GM18502 (cell line): Measurements from ENCODE around the gene SDCCAG8.

Experiments
- ATAC-seq: cut with Tn5 transposase; IDR thresholded peaks from one replicate; pipeline ENCODE4 v1.9.1; 2021; ENCODE audit warnings: mild to moderate bottlenecking; ENCODE audit not compliant: unreplicated experiment, poor library complexity

Gene SDCCAG8

GRCh38 chr1:243474136-243474881 is 218.5 kb downstream of the SDCCAG8 start:
- no peak for ATAC-seq

- ATAC-seq: no peak
These were observed 219.1 kb downstream of the SDCCAG8 start for GRCh38 chr1:243474906-243475305.

GRCh38 chr1:243475966-243476365 is 220.1 kb downstream of the SDCCAG8 start:
- no peak for ATAC-seq

- no peak for ATAC-seq
These were observed 222.0 kb downstream of the SDCCAG8 start for GRCh38 chr1:243477731-243478290.

- no peak for ATAC-seq
These were observed 225.3 kb downstream of the SDCCAG8 start for GRCh38 chr1:243481101-243481500.

GRCh38 chr1:243482141-243483022 is 226.5 kb downstream of the SDCCAG8 start:
- no peak for ATAC-seq

- no peak for ATAC-seq
These were observed 227.4 kb downstream of the SDCCAG8 start for GRCh38 chr1:243483071-243483771.

GRCh38 chr1:243483952-243484351 is 228.1 kb downstream of the SDCCAG8 start:
- no peak for ATAC-seq

GRCh38 chr1:243487036-243487648 is 231.3 kb downstream of the SDCCAG8 start:
- ATAC-seq: no peak

- no peak for ATAC-seq
These were observed 231.9 kb downstream of the SDCCAG8 start for GRCh38 chr1:243487649-243488227.

GRCh38 chr1:243488459-243489157 is 232.8 kb downstream of the SDCCAG8 start:
- no peak for ATAC-seq

GRCh38 chr1:243489158-243489527 is 233.3 kb downstream of the SDCCAG8 start:
- no peak for ATAC-seq

GRCh38 chr1:243489681-243490546 is 234.1 kb downstream of the SDCCAG8 start:
- ATAC-seq: no peak

- ATAC-seq: no peak
These were observed 235.2 kb downstream of the SDCCAG8 start for GRCh38 chr1:243490748-243491686.

- no peak for ATAC-seq
These were observed 237.6 kb downstream of the SDCCAG8 start for GRCh38 chr1:243493156-243494129.
